Activated T-cell treated with anti-CD3 and anti-CD28 coated beads, Interleukin-2, amount 50 U/mL, for 1 hour (primary cell): ENCODE data around the gene CNTN2.

ENCODE experiments used
- DNase-seq: peaks from one replicate; pipeline ENCODE4 v3.0.0-alpha.2; 2020

The CNTN2 gene

GRCh38 chr1:205020466-205020865 lies 22.5 kb upstream of the CNTN2 start:
- DNase-seq = no peak

DNA sequence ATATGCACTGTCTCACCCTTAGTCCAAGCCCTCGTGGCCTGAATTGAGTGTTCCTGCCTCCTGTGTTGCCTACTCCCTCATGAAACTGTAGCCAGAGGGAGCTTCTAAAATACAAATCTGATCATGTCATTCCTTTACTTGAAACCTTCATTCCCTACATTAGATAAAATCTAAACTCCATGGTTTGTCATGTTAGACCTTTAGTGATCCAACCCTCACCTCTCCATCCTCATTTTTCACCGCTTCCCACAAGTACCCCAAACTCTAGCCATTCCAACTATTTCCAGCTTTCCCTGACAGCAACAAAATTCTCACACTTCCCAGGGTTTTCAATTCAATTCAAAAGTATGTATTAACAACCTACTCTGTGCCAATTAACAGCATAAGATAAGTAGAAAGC lies 18.3 kb upstream of the CNTN2 start:
- DNase-seq = no peak

DNA sequence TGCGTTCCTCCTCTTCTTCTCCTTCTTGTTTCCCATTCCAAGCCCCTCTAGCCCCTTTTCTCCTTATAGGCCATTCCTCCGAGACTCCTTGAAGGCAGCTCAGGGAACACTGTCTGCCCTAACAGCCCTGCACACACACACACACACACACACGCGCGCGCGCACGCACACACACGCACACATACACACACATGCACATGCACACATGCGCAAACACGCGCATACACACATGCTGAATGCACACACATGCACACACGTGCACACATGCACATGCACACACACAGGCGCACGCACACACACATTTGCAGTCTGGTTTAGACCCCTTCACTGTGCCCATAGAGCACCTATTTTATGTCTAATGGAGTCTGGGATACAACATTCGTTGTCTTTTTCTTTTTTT lies 17.8 kb upstream of the CNTN2 start:
- DNase-seq = no peak

DNA sequence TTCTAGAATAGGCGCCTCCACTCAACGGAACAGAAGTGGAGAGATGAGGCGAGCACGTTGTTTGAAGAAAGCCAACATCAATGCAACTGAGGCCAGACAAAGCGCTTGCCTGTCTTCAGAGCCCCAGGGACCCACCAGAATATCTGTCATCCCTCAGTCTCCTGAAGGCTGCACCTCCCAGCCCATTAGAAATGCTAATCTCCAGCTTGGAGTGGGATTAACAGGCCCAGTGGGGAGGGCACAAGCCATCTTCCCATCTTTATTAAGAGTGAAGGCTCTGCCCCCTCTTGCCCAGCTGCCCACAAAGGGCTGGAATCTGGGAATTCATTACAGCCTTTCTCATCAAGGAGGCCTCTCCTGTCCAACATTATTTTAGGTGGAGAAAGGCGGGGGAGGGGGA lies 16.8 kb upstream of the CNTN2 start:
- DNase-seq = no peak

DNA sequence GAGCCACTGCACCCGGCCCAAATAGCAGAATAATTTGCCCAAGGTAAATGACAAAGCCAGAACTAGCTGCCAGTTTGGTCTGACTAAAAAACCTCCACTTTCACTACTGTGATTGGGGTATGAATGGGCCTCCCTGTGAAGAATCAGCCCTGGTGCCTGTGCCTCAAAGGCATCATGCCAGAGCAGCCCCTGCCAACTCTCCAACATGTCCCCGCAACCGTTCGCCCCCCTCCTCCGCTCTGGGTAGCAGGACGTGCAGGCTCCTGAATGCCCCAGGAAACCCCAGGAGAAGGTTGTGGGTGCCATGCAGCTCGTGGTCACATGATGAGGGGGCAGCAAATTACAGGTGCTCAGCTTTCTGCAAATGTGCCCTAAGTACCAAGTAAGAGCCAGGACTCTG lies 14.6 kb upstream of the CNTN2 start:
- no peak for DNase-seq

DNA sequence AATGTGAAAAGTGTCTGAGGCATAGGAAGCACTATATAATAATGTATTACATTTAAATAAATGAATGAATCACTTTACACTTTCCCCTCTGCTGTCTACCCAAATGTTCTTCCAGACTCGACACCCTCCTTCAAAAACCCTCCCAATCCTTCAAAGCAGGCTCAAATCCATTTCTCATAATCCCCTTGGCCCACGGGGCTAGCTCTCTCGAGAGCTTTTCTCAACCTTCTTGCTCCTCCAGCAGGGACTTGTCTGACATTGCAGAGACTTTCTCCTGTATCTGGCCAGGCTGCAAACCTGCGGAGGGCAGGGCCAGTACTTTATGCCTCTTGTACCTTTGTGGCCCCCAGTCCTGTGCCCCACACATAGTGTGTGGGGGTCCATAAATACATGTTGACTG lies 14.1 kb upstream of the CNTN2 start:
- no peak for DNase-seq

- no peak for DNase-seq
Measured at GRCh38 chr1:205030241-205030640, 12.8 kb upstream of the CNTN2 start.

- no peak for DNase-seq
Measured at GRCh38 chr1:205030896-205031295, 12.1 kb upstream of the CNTN2 start.

GRCh38 chr1:205032508-205032907 lies 10.5 kb upstream of the CNTN2 start:
- DNase-seq = no peak

GRCh38 chr1:205037539-205037938 lies 5.5 kb upstream of the CNTN2 start:
- DNase-seq = no peak

GRCh38 chr1:205038132-205038786 lies 4.8 kb upstream of the CNTN2 start:
- no peak for DNase-seq

DNA sequence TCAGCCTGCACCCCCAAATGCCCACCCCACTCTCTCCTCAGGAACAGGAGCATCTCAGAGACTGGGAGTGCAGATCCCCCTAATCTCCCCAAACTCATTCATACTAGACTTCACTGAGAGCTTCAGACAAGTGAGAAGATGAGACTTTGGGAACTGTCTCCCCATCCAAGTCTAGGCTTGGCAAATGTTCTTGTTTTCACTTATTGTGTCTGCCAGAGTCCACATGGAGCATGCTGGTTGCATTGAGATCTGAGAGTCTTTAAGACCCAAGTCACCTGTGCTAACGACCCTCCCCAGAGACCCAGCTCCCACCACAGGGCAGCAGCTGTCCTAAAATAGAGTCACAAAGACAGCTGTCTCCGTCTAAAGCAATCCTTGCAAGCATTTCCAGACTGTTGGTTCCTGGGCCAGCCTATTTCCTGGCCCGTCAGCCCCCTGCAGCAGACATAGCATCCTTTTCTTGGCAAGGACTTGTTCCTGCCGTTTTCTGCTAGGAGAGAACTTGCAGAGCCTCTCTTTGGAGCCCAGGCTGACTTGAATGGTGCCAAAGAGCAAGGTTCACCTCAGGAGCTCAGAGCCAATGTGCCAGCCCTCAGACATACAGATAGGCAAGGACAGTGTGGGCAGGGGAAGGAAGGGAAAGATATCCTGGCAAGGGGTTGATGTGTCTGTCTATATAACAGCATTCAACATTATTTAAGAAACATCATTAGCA lies 1.9 kb upstream of the CNTN2 start:
- DNase-seq = no peak

GRCh38 chr1:205041998-205042910 lies 758 bp upstream of the CNTN2 start:
- DNase-seq = no peak

GRCh38 chr1:205043866-205044265 lies 854 bp downstream of the CNTN2 start:
- no peak for DNase-seq

DNA sequence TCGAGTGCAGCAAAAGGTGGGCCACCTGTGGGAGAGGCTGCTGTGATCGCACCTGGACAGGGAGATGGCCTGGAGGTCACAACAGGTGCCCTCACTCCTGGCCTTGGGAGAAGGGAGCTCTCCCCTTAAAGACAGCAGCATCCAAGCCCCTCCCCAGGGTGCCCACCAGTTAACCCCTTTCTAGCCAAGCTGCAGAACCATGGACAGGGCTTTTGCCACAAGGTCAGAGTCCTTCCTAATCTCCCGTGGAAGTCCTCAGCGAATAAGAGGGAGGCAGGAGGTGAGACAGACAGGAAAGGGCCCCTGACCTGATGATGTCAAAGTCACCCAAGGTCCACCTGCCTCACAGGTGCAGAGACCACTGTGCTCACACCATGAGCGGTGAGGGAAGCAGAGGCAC lies 1.7 kb downstream of the CNTN2 start:
- no peak for DNase-seq

GRCh38 chr1:205045146-205045545 lies 2.1 kb downstream of the CNTN2 start:
- no peak for DNase-seq

DNA sequence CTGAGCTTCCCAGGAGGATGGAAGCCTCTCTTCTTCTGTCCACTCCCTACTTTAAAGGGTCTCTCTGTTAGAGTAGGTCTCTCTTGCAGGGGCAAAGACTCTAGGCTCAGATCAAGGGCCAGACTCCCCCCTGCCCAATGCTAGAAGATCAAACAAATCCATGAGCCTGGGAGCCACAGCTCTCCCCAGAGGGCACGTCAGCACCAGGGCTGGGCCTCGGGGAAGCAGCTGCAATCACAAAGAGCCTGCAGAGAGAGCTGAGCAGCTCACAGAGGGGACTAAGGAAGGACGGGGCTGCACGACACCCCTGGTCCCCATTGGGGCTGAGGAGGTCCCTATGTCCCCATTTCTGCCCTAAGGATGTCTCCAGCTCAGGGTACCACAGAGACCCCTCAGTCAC lies 3.9 kb downstream of the CNTN2 start:
- DNase-seq = no peak

GRCh38 chr1:205047764-205048231 lies 4.8 kb downstream of the CNTN2 start:
- no peak for DNase-seq

DNA sequence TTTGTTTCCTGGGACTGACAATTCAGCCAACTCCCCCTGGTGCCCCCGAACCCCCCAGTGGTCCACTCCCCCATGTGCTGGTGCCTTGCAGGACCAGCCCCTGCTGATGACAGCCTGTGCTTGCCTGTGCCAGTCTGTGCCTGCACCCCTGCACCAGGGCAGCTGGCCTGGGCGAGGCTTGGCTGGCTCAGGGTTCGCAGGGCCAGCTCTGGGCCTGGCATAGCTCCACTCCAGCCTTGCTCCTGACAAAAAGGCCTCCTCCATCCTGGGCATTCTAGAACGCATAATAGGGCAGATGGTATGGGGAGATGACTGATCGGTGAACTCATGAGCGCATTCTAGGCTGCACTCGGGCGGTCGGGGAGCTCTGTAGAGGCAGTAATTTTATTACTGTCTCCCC lies 5.4 kb downstream of the CNTN2 start:
- no peak for DNase-seq

DNA sequence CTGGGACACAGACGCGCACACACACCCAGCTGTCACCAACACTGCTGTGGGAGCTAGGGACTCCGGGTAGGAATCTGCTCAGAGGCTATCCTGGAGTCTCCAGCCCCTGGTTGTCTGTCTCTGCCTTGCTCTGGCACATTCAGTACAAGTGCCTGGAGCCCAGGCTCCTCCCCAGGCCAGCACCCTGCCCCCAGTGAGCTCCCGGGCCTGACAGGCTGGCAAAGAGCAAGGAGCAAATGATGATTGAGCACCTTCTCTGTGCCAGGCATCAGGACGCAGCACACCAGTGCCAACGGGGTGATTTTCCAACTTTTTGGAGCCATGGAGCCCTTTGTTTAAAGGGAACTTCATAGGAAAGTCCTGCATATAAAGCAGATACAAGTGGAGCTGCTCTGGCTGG lies 6.5 kb downstream of the CNTN2 start:
- no peak for DNase-seq

- DNase-seq = no peak
Measured at GRCh38 chr1:205052690-205053089, 9.7 kb downstream of the CNTN2 start.

DNA sequence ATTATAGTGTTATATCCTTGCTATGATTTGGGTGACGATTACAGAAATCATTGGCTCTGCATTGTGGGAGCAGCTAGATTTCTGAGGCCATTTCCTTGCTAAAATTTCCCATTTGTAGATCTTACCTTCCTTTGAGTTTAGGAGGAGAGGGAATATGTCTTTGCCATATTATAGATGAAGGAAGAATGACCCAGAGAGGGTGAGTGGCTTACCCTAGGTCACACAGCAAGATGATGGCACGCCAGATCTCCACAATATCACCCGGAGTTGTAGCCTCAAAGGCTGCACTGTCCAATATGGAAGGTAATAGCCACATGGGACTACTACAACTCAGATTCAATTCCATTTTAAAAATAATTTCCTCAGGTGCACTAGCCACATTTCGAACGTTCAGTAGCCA lies 10.3 kb downstream of the CNTN2 start:
- no peak for DNase-seq

GRCh38 chr1:205054013-205054412 lies 11.0 kb downstream of the CNTN2 start:
- no peak for DNase-seq

- no peak for DNase-seq
Measured at GRCh38 chr1:205056188-205056611, 13.2 kb downstream of the CNTN2 start.
